ENCODE measurements around the gene NR3C2. TPM values are rescaled to one million over a fixed set of nuclear protein-coding genes. Genes with fewer than 3 reads are reported as not detected.

Gene NR3C2
- polyA plus RNA-seq, 12 donors, result 10.3 to 24.0 (median 17.4) TPM; not detected in 1

DNA sequence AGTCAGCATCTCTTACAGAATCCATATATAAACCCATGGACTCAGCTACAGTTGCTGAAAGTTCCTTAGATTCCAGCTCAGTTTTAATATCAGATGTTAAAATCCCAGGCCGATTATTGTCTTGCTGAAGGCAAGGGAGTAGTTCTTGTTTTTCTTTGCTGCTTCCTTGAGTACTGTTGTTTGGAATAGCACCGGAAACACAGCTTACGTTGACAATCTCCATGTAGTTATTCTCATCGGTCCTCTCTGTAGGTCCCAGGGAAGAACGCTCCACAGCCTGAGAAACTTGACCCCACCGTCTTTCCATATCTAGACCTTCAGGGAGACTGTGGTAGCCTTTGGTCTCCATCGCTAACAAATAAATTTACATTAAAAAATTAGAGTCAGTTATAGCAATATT is 5.7 kb downstream of the NR3C2 start:
- no peak for DNase-seq

DNA sequence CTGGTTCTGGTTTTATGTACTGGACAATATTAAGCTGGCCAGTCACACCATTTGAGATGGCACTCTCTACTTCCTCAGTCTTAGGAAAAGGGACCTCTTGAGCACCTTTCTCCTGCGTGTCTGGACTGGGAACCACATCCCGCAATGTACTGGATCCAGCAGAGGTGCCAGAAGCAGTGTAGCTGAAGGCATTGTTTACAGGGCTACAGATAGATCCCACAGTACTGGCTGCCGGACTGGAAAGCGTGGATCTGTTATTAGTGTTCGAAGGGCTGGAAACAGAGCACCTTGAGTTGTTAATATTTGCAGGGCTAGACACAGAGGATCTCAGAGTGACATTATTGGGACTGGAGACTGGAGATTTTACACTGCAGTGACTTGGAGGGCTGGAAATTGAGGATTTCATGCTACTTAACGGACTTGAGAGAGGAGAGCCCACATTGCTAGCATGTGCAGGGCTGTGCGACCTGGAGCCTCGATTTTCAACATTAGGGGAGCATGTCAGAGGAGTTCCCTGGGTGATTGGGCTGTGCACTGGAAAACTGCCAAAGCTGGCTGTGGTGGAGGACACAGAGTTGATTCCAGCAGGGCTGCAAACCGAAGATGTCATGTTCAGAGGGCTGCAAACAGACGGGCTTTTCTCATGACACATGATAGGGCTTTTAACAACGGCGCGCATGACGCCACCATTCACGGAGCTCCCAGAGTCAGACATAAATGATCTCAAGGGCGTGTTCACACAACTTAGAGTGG is 6.4 kb downstream of the NR3C2 start:
- no peak for DNase-seq

- DNase-seq, result no peak
Measured at GRCh38 chr4:148434075-148434773, 8.0 kb downstream of the NR3C2 start.

DNA sequence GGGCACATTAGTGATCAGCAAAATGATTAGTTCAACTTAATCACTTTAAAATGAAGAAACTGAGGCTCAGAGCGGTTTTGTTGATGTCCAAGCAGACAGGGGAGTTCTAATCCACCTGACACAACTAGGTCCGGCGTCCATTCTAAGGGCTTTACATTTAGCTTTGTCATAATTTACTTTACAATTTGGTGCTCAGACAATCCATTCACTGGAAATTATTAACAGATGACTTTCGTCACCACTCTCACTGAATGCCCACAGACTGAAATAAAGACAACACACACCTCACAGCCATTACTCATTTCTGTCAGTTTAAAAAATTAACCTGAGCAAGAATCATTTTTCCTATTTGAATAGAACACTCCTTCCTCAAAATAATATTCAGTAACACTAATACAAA is 10.8 kb downstream of the NR3C2 start:
- no peak for DNase-seq

- DNase-seq, result no peak
Measured at GRCh38 chr4:148430854-148431253, 11.4 kb downstream of the NR3C2 start.

- DNase-seq, result no peak
Measured at GRCh38 chr4:148429206-148429605, 13.0 kb downstream of the NR3C2 start.

- DNase-seq, result no peak
Measured at GRCh38 chr4:148426643-148427042, 15.6 kb downstream of the NR3C2 start.

DNA sequence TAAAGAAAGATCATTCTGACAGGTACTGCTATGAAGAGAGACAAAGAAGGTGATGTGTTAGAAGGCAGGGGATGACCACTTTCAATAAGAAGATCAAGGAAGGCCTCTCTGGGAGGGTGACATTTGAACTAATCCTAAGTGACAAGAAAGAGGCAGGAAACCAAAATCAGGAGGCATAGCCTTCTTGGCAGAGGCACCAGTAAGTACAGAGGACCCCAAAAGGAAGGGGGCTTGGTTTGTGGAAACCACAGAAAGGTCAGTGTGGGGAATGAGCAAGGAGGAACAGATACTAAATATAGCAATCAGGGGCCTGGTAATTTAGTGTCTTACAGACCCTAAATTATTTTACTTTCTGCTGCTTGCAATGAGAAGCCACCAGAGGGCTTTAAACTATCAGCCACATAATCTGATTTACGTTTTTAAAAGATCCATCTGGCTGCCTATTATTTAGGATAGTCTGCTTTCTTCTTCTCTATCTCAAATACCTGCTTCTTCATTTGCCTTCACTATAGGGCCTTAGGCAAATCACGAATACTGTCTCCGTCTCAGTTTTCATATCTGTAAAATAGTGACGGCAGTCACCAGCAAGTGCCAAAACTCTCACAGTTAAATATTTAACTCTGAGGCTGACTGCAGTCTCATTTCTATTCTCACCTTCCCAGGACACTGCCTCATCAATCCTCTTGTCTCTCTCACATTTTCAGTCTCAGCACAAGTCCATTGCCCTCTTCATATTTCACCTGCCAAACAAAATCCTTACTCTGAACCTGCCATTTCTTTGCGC is 16.7 kb downstream of the NR3C2 start:
- no peak for DNase-seq

- no peak for DNase-seq
Measured at GRCh38 chr4:148420397-148420796, 21.8 kb downstream of the NR3C2 start.

DNA sequence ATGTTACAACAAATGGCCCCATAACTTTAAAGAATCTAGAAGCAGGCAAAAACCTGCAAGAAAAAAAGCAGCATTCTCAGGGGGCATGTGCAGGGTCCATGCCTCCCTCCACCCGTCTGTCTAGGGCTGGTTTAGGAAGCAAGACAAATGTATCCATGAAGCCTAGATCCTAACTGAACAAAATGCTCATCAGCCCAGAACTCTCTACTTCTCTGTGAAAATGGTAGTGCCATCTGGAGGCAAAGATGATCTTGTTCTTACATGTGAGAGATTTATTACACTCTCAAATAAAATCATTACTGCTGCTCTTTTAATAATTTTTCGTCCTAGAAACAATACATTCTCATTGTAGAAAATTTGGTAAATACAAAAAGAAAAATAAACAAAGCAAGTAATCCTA is 26.7 kb downstream of the NR3C2 start:
- no peak for DNase-seq

DNA sequence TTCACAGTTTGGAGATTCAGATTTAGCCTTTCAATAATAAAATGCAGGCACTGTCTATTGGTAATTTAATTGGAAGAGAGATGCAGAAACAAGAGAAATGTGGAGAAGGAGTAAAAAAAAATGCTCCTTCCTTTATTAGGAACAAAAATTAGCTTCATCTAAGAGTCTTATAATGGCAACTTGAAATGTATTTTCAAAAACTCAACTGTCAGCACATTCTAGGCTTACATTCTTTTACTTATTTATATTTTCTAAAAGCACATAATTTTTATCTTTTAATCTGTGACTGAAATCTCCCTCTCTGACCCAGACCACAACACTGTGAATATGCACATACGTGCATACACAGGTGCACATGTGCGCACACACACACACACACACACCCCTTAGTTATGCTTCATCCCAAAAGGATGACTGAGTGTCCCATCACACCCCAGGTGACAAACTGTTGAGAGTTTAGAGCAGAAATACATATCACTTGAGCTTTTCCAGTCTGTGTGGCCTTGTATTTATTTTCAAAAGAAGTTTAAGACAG is 29.7 kb downstream of the NR3C2 start:
- DNase-seq, result no peak

GRCh38 chr4:148405161-148405893 is 36.9 kb downstream of the NR3C2 start:
- no peak for DNase-seq

GRCh38 chr4:148398988-148399387 is 43.2 kb downstream of the NR3C2 start:
- no peak for DNase-seq

GRCh38 chr4:148397771-148398170 is 44.4 kb downstream of the NR3C2 start:
- DNase-seq, result no peak

DNA sequence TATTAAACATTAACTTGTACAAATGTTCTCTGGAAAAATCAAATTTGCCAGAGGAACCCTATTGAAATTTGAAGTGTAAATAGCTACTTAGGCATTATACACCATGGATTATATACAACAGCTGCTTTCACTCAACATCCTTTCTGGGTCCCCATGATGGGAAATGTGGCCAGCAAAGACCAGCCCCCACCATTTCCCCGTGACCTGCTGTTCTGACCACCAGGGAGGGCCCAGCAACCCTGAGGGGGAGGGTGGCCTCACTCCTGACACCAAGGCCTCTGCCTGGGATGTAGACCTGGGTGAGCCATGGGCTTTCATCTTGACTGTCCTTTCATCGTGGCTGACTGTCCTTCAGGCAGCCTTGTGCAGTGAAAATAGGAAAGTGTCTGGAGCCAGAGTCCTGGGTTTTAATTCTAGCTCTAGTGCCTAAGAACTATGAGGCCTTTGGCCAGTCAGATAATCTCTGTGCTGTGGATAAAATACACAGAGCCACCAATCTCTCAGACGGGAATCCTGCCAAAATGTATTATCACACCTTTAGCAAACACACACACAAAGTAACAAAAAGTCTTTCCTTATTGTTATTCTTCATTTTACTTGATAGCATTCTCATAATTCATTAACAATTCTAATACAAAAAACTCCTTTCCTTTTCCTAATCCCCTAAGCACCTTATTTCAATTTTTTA is 45.1 kb downstream of the NR3C2 start:
- no peak for DNase-seq

GRCh38 chr4:148395771-148396170 is 46.4 kb downstream of the NR3C2 start:
- no peak for DNase-seq

DNA sequence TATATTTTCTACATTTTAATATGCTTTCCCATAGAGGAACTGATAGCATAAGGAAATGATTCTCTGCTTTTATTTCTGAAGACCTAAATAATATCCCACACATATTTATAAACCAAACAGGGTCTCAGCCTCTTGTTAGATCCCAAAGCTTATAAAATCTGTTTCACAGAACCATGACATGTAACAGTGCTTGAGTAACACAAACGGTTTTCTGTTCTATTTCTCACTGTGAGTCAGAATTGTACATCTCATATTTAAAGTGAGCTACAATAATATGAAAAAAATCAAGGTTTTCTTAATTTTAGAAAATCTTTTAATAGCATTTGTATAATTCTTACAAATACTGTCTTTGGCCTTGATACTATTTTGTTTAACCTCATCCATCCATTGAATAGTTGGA is 51.2 kb downstream of the NR3C2 start:
- no peak for DNase-seq

DNA sequence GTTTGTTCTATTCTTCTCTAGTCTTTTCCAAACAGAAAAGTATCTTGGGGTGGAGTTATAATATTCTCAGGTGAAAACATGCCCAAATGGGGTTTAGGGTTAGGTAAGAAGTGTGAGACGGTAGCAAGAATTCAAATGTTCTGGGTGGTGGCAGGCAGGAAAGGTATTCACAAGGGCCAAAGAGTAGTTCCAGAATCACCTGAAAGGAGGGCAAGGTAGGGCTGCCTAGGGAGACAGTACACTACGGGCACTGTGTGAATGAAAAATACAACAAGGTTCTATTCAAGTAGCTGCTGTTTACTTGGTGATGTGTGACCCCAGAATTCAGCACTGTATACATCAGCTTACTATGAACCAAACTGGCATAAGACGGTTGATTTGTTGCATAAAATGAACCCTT is 51.9 kb downstream of the NR3C2 start:
- DNase-seq, result no peak

DNA sequence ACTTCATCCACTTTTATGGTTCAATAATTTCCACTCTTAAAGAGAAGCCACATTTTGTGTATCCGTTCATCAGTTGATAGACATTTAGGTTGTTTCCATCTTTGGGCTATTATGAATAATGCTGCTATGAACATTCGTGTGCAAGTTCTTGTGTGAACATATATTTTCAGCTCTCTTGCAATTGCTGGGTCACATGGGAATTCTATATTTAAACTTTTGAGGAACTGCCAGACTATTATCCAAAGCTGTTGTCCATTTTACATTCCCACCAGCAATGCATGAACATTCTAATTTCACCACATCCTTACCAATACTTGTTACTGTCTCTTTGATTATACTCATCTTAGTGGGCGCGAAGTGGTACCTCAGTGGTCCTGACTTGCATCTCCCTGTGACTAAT is 61.9 kb downstream of the NR3C2 start:
- no peak for DNase-seq

GRCh38 chr4:148376151-148376550 is 66.1 kb downstream of the NR3C2 start:
- peak; percentile 40 for DNase-seq

- DNase-seq, result no peak
Measured at GRCh38 chr4:148375584-148375983, 66.6 kb downstream of the NR3C2 start.
